Smooth muscle cell (in vitro differentiated cells): ENCODE measurements around the gene C19orf38. TPM values are rescaled to one million over a fixed set of nuclear protein-coding genes. Genes with fewer than 3 reads are reported as not detected.

ENCODE experiments used
- DNase-seq: peaks from one replicate; lab custom pipeline; 2025; ENCODE audit not compliant: unreplicated experiment; lab: John Stamatoyannopoulos, UW
- H2AFZ ChIP-seq: fragments of 200-600 bp; sonication (generic); 2 replicates; pipeline ENCODE4 v1.6.0; 2016; ENCODE audit warnings: antibody characterized with exemption, low read depth, mild to moderate bottlenecking
- H3F3A ChIP-seq: fragments of 200-600 bp; sonication (generic); 2 replicates; pipeline ENCODE4 v1.6.0; 2017; ENCODE audit warnings: antibody characterized with exemption, low read depth
- H3K27ac ChIP-seq: fragments of 200-600 bp; sonication (generic); 2 replicates; pipeline ENCODE4 v1.5.1; 2016; ENCODE audit warnings: low read depth, mild to moderate bottlenecking
- H3K27me3 ChIP-seq: fragments of 200-600 bp; sonication (generic); 2 replicates; pipeline ENCODE4 v1.6.1; 2016; ENCODE audit warnings: low read depth, mild to moderate bottlenecking
- H3K36me3 ChIP-seq: fragments of 200-600 bp; sonication (generic); 2 replicates; pipeline ENCODE4 v1.5.1; 2016; ENCODE audit warnings: low read depth
- H3K4me1 ChIP-seq: fragments of 200-600 bp; sonication (generic); 2 replicates; pipeline ENCODE4 v1.5.1; 2016; ENCODE audit warnings: low read depth
- H3K4me2 ChIP-seq: fragments of 200-600 bp; sonication (generic); 2 replicates; pipeline ENCODE4 v1.6.0; 2016; ENCODE audit warnings: mild to moderate bottlenecking
- H3K4me3 ChIP-seq: fragments of 200-600 bp; sonication (generic); 2 replicates; pipeline ENCODE4 v1.5.1; 2016; ENCODE audit warnings: mild to moderate bottlenecking
- H3K79me2 ChIP-seq: fragments of 200-600 bp; sonication (generic); 2 replicates; pipeline ENCODE4 v1.6.0; 2016; ENCODE audit warnings: low read depth, mild to moderate bottlenecking
- H3K9ac ChIP-seq: fragments of 200-600 bp; sonication (generic); 2 replicates; pipeline ENCODE4 v1.6.0; 2016; ENCODE audit warnings: low read depth
- H3K9me3 ChIP-seq: fragments of 200-600 bp; sonication (generic); replicated peaks from 2 replicates; pipeline ENCODE4 v1.5.1; 2016; ENCODE audit warnings: low read depth
- H4K20me1 ChIP-seq: fragments of 200-600 bp; sonication (generic); 2 replicates; pipeline ENCODE4 v1.6.0; 2016; ENCODE audit warnings: low read depth
- WGBS: methylation state at CpG from one replicate; pipeline ENCODE4 v1.1.7; 2016; ENCODE audit warnings: low lambda C conversion rate; 5-methylcytosine and 5-hydroxymethylcytosine counted together
- polyA plus RNA-seq: library from polyadenylated mRNA; unstranded; fragments of >200 nt; fragmentation: Nextera tagmentation; extraction: Ambion mirVana; gene quantifications from 2 replicates; pipeline ENCODE4 v1.2.1, GENCODE V29; 2016
- total RNA-seq: library from RNA; depleted of rRNA; stranded (reverse); fragments of >200 nt; gene quantifications from 2 replicates; pipeline ENCODE4 v1.2.3, GENCODE V29; 2014
- TF ChIP-seq, protein P1 (sequence below): fragments of 200-600 bp; sonication (generic); IDR thresholded peaks from 2 replicates; pipeline ENCODE4 v1.5.1; 2017; ENCODE audit warnings: borderline replicate concordance, mild to moderate bottlenecking, antibody characterized with exemption; ENCODE audit not compliant: insufficient read depth, poor library complexity, severe bottlenecking

Gene C19orf38
- total and polyA plus RNA-seq, 2 experiments from 2014 or later = 0.13 to 1.5 TPM

DNA sequence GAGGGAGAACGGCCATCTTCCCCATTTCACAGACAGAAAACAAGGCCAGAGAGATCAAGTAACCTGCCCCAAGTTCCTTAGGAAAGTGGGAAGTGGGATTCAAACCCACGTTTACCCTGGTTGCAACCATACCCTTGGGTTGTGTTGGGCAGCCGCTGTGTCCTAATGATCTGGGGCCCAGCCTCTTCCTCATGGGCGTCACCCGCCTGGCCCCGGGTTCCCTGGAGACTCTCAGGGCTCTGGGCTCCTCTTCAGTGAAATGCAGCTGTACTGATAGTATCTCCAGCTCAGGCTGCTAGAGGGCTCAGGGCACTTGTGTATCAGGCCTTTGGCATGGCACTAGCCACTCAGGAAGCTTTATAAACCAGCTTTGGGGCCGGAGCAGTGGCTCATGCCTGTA, 22.0 kb upstream of the C19orf38 start:
- Histone ChIP-seq H3K9ac (no peak overlapping the region), H3K4me1 (no peaks in the 10 kb centered on the region), H3F3A (no peaks in the 10 kb centered on the region), H3K27ac (no peak overlapping the region), H3K27me3 (no peaks in the 10 kb centered on the region), H3K4me2 (no peak overlapping the region), H3K9me3 (no peaks in the 10 kb centered on the region), H3K79me2 (no peaks in the 10 kb centered on the region), H3K4me3 (no peak overlapping the region), H3K36me3 (peaks cover 3% of the 10 kb centered on the region), H4K20me1 (no peaks in the 10 kb centered on the region), H2AFZ (no peak overlapping the region)
- DNase-seq = no peak
- WGBS = 98% methylated on average over 7 of the region's 7 CpGs
- TF ChIP-seq, protein P1, sequence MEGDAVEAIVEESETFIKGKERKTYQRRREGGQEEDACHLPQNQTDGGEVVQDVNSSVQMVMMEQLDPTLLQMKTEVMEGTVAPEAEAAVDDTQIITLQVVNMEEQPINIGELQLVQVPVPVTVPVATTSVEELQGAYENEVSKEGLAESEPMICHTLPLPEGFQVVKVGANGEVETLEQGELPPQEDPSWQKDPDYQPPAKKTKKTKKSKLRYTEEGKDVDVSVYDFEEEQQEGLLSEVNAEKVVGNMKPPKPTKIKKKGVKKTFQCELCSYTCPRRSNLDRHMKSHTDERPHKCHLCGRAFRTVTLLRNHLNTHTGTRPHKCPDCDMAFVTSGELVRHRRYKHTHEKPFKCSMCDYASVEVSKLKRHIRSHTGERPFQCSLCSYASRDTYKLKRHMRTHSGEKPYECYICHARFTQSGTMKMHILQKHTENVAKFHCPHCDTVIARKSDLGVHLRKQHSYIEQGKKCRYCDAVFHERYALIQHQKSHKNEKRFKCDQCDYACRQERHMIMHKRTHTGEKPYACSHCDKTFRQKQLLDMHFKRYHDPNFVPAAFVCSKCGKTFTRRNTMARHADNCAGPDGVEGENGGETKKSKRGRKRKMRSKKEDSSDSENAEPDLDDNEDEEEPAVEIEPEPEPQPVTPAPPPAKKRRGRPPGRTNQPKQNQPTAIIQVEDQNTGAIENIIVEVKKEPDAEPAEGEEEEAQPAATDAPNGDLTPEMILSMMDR = no peak

DNA sequence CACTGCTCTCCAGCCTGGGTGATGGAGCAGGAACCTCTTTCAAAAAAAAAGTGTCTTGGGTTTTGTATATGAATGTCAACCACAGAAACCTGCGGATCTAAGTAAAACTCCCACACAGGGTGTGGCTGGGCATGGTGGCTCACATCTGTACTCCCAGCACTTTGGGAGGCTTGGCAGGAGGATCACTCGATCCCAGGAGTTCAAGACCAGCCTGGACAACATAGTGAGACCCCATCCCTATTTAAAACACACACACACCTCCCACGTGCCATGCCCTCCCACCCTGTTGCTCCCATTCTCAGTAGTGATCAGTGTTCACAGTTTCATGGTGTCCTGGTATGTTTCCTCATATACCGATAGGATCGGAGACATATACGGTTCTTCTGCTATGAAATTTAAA, 21.4 kb upstream of the C19orf38 start:
- Histone ChIP-seq H3K9ac (no peak overlapping the region), H4K20me1 (no peaks in the 10 kb centered on the region), H3K9me3 (no peaks in the 10 kb centered on the region), H3K4me3 (no peak overlapping the region), H3K27me3 (no peaks in the 10 kb centered on the region), H3K4me1 (no peaks in the 10 kb centered on the region), H3K4me2 (no peak overlapping the region), H2AFZ (no peak overlapping the region), H3K79me2 (no peaks in the 10 kb centered on the region), H3K27ac (no peak overlapping the region), H3K36me3 (peaks cover 3% of the 10 kb centered on the region), H3F3A (no peaks in the 10 kb centered on the region)
- 96% methylated on average over 6 of the region's 6 CpGs for WGBS
- no peak for DNase-seq
- TF ChIP-seq, protein P1 = no peak

DNA sequence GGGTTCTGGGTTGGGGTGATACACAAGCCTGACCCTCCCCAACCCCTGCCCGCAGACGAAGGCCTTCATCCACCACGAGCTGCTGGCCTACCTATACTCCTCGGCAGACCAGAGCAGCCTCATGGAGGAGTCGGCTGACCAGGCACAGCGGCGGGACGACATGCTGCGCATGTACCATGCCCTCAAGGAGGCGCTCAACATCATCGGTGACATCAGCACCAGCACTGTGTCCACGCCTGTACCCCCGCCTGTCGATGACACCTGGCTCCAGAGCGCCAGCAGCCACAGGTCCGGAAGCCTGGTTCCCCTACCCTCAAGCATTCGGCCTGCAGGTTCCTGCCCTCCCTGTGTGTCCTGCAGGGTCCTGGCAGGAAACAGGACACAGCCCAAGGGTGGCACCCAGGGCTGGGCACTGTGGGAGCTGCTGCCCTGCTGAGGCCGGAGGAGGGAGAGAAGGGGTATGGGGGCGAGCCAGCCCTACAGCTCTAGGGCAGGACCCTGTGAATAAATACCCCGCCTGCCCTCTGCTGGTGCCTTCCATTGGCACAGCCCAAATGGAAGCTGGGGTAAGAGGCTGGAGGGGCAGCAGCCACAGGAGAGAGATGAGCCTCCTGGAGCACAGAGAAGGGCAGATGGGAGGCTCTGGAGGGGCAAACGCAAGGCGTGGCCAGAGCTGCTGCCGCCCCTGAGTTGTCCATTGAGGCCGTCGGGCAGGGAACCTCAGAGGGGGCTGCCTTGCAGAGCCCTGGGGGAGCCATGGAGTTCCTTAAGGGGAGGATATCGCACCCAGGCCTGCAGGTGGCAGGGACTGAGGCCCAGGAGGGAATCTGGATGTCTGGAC, 19.0 kb upstream of the C19orf38 start:
- Histone ChIP-seq H3K36me3 (peaks cover 3% of the 10 kb centered on the region), H3K4me1 (no peaks in the 10 kb centered on the region), H3K79me2 (no peaks in the 10 kb centered on the region), H3K9ac (no peak overlapping the region), H3K4me3 (no peak overlapping the region), H3K4me2 (no peak overlapping the region), H2AFZ (no peak overlapping the region), H3K9me3 (no peaks in the 10 kb centered on the region), H3F3A (peaks cover 6% of the 10 kb centered on the region), H4K20me1 (no peaks in the 10 kb centered on the region), H3K27me3 (no peaks in the 10 kb centered on the region), H3K27ac (no peak overlapping the region)
- 96% methylated on average over 26 of the region's 26 CpGs for WGBS
- no peak for DNase-seq
- TF ChIP-seq, protein P1 = no peak

DNA sequence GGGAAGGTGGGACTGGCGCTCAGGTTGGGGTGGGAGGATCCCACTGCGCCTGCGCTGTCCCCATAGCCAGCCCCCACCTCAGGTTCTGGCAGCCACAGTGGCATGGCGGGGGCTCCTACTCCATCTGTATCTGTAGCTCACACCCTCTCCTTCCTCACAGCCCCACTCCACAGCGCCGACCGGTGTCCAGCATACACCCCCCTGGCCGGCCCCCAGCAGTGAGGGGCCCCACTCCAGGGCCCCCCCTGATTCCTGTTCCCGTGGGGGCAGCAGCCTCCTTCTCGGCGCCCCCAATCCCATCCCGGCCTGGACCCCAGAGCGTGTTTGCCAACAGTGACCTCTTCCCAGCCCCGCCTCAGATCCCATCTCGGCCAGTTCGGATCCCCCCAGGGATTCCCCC, 18.2 kb upstream of the C19orf38 start:
- 98% methylated on average over 7 of the region's 16 CpGs for WGBS
- no peak overlapping the region for H3K4me2 ChIP-seq

More for the DNA sequence above, 18.2 kb upstream of the C19orf38 start:
- H3K36me3 ChIP-seq = peaks cover 3% of the 10 kb centered on the region
- peaks cover 7% of the 10 kb centered on the region for H3F3A ChIP-seq
- no peaks in the 10 kb centered on the region for H3K27me3 ChIP-seq
- H3K79me2 ChIP-seq = no peaks in the 10 kb centered on the region
- no peak for DNase-seq
- no peak overlapping the region for H3K4me3 ChIP-seq
- no peaks in the 10 kb centered on the region for H3K9me3 ChIP-seq
- H3K4me1 ChIP-seq = no peaks in the 10 kb centered on the region
- H4K20me1 ChIP-seq = no peaks in the 10 kb centered on the region
- TF ChIP-seq, protein P1 = no peak
- H3K27ac ChIP-seq = no peak overlapping the region
- H3K9ac ChIP-seq = no peak overlapping the region
- H2AFZ ChIP-seq = no peak overlapping the region
